Duodenal mucosa (tissue), 2 donors: ENCODE data around the gene ARHGAP21.
"Not testable (repeated sequence)": the region's sequence is repeated elsewhere in the genome, so short reads cannot be mapped to it uniquely, and the experiment has no call there.

Experiments used
- H3K27ac ChIP-seq: one replicate; pipeline ENCODE4 v1.7.0; 2013; ENCODE audit warnings: low read depth, low read length
- H3K27me3 ChIP-seq, 2 donors: one replicate each; pipeline ENCODE4 v1.7.0; 2013; ENCODE audit warnings: low read length in 2 of 2, control low read depth in 1 of 2; ENCODE audit not compliant: insufficient read depth in 2 of 2, control insufficient read depth in 1 of 2
- H3K36me3 ChIP-seq, 2 donors: one replicate each; pipeline ENCODE4 v1.7.0; 2013; ENCODE audit warnings: low read length in 2 of 2, control low read depth in 1 of 2; ENCODE audit not compliant: insufficient read depth in 2 of 2, control insufficient read depth in 1 of 2
- H3K4me1 ChIP-seq, 2 donors: one replicate each; pipeline ENCODE4 v1.7.0; 2013; ENCODE audit warnings: low read length in 2 of 2, control low read depth in 1 of 2; ENCODE audit not compliant: insufficient read depth in 2 of 2, control insufficient read depth in 1 of 2
- H3K4me3 ChIP-seq, 2 donors: one replicate each; pipeline ENCODE4 v1.7.0; 2013; ENCODE audit warnings: low read length in 2 of 2, low read depth in 1 of 2
- H3K9ac ChIP-seq, 2 donors: one replicate each; pipeline ENCODE4 v1.7.0; 2013; ENCODE audit warnings: low read length in 2 of 2, low read depth in 1 of 2
- H3K9me3 ChIP-seq, 2 donors: one replicate each; pipeline ENCODE4 v1.7.0; 2013; ENCODE audit warnings: low read length in 2 of 2, control low read depth in 1 of 2; ENCODE audit not compliant: control insufficient read depth in 1 of 2

Gene ARHGAP21

DNA sequence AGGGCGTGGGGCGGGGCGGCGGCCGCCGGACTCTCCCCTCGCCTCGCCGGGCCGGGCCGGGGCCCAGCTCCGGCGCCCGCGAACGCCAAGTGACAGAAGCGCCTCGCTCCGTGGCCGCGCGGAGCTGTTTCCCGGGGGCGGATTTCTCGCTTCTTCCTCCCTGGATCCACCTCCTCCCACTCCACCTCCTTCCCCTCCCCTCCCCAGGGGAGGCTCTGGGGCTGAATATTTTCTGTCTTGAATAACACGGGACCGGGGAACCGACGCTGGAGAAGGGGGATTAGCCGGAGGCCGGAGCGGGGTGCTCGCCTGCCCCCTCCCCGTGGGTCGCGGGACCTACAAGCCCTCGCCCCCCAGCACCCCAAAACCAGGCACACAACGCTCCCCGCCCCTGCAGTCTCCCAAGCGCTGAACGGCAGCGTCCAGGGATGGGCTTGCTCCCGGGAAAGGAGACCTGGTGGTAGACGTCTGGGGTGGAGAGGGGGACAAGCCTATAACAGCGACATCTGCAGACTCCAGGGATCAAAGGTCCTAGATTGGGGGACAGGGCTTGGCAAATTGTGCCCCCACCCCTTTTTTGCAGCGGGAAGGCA, at the start of gene ARHGAP21:
ARHGAP21 (minus strand) TSS at position 100 of the 593 bp plus-strand sequence. CDS start 1,988 bp downstream, outside the sequence.
- Histone ChIP-seq H3K9me3 (no peaks in the 10 kb centered on the region), H3K4me3 (peak within 1 kb of the TSS; percentile 82 to 97), H3K36me3 (no peaks in the 10 kb centered on the region), H3K27me3 (no peaks in the 10 kb centered on the region), H3K9ac (peak within 1 kb of the TSS; percentile 83 to 99), H3K27ac (peak within 1 kb of the TSS; percentile 90), H3K4me1 (peaks cover 25 to 29% of the 10 kb centered on the region in 2 donors)

DNA sequence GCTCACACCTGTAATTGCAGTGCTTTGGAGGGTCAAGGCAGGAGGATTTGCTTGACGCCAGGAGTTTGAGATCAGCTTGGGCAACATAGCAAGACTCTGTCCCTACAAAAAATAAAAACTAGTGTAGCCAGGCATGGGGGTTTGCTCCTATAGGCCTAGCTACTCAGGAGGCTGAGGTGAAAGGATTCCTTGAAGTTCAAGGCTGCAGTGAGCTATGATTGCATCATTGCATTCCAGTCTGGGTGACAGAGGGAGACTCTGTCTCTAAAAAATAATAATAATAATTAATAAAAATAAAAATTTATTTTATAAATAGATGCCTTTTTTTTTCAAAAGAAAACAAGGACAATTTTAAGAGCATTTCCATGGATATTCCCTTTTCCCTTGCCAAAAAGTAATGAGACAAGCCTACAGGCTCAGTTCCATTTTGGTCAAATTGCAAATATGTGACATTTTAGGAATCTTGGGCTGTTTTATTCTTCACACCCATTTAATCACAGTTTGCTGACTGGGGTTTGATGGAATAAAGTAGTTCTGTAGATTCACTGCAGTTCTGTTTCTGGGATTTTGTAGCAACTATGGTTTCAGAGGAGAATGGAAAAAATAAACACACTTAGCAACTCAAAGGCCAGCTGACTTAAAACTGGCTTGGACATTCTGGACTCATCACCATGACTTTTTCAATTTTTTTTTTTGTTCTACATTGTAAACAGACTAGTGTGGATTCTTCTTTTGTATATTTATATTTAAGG, 48.4 kb upstream of the ARHGAP21 start:
- Histone ChIP-seq H3K36me3 (no peaks in the 10 kb centered on the region), H3K4me3 (no peak overlapping the region), H3K27ac (no peak overlapping the region), H3K4me1 (no peaks in the 10 kb centered on the region), H3K27me3 (no peaks in the 10 kb centered on the region), H3K9ac (no peak overlapping the region), H3K9me3 (no peaks in the 10 kb centered on the region)

DNA sequence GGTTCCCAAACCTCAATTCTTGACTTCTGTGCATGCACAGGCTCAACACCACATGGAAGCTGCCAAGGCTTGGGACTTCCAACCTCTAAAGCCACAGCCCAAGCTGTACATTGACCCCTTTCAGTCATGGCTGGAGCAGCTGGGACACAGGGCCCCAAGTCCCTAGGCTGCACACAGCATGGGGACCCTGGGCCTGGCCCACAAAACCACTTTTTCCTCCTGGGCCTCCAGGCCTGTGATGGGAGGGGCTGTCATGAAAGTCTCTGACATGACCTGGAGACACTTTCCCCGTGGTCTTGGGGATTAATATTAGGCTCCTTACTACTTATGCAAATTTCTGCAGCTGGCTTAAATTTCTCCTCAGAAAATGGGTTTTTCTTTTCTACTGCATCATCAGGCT, 41.3 kb upstream of the ARHGAP21 start:
- H3K4me3 ChIP-seq, H3K9ac ChIP-seq, H3K36me3 ChIP-seq, H3K27ac ChIP-seq, H3K9me3 ChIP-seq, H3K4me1 ChIP-seq, H3K27me3 ChIP-seq: not testable (repeated sequence)

DNA sequence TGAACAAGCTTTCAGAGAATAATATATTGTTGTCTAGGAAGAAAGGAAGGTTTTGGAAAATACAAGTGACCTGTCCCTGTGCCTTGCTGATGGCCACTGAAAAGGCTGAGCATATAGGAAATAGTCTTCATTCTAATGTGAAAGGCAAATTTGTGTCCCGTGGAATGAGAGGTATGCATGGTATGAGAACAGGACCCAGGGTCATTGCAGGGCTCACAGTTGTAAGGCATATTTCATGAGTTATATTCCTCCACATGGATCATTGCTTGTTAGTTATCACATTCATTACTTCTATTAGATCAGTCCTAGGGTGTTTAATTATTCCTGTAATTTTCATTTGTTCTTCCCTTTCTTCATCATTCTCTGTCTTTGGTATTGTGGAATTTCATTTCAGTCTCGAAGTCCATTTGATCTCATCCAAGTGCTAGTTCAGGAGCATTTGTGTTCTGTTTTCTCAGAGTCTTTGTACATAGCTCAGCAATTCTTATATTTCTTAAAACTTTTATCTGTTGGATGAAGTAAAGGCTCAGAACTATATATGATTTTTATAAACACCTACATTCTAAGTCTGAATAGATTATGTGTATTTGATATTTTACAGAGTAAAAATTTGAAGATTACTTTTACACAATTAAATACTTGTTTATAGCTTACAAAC, 39.4 kb upstream of the ARHGAP21 start:
- Histone ChIP-seq H3K36me3 (no peaks in the 10 kb centered on the region), H3K4me3 (no peak overlapping the region), H3K9ac (no peak overlapping the region), H3K27ac (no peak overlapping the region), H3K27me3 (no peaks in the 10 kb centered on the region), H3K9me3 (peaks cover 0 to 4% of the 10 kb centered on the region in 2 donors), H3K4me1 (no peaks in the 10 kb centered on the region)

DNA sequence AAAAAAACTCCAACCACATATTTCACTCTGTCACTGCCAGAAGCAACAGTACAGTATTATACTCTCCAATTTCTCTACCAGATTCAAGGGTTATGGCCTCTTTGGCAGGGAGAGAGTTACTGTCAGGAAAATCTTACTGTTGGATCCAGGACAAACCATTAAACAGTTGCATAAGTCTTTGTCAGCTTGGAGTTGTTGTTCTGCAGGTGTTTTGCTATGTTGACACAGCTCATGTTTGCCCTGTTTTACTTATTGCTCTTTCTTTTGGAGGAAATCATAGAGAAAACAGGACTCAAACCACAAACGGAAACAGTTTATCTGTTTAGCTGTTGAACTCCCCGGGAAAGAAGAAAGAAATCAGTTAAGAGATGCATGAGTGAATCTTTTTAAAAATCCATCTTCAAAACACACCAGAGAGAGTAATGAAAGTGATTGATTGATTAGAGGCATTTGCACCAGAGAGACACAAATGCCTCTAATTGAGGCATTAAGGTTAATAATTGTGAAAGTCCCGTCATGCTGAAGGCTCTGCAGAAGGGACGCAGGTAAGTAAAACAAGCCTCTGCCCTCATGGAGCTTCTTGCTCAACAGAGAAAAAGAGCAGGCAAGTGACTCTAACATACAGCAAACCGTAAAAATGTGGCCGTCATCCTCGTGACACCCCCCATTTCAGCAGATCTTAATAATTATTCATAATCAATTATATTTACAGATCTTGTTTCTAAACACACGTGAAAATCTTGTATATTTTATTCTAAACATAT, 38.7 kb upstream of the ARHGAP21 start:
- Histone ChIP-seq H3K9me3 (peaks cover 0 to 4% of the 10 kb centered on the region in 2 donors), H3K36me3 (no peaks in the 10 kb centered on the region), H3K27me3 (no peaks in the 10 kb centered on the region), H3K27ac (no peak overlapping the region), H3K4me3 (no peak overlapping the region), H3K4me1 (no peaks in the 10 kb centered on the region), H3K9ac (no peak overlapping the region)

DNA sequence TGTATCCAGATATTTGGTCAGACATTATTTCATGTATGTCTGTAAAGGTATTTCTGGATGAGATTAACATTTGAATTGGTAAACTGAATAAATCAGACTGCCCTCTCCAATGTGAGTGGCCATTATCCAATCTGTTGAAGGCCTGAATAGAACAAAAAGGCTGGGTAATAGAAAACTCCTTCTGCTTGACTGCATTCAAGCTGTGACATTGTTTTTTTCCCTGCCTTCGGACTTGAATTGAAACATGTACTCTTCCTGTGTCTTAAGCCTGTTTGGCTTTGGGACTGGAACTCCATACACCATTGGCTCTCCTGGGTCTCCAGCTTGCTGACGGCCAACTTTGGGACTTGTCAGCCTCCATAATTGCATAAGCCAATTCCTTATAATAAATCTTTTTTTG, 36.0 kb upstream of the ARHGAP21 start:
- H3K36me3 ChIP-seq, result no peaks in the 10 kb centered on the region
- peaks cover 0 to 1% of the 10 kb centered on the region in 2 donors for H3K9me3 ChIP-seq
- H3K4me3 ChIP-seq, result no peak overlapping the region
- no peak overlapping the region for H3K27ac ChIP-seq
- H3K4me1 ChIP-seq, result no peaks in the 10 kb centered on the region
- no peaks in the 10 kb centered on the region for H3K27me3 ChIP-seq
- H3K9ac ChIP-seq, result no peak overlapping the region

DNA sequence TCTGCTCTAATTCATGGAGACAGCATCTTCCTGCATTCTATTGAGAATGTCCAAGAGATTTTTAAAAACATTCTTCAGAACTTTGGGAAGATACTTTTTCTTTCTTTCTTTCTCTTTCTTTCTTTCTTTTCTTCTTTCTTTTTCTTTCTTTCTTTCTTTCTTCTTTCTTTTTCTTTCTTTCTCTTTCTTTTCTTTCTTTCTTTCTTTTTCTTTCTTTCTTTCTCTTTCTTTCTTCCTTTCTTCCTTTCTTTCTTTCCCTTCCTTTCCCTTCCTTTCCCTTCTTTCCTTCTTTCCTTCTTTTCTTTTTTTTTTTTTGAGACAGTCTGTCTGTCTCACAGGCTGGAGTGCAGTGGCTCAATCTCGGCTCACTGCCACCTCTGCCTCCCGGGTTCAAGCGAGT, 34.6 kb upstream of the ARHGAP21 start:
- H3K4me1 ChIP-seq, H3K36me3 ChIP-seq, H3K9ac ChIP-seq, H3K9me3 ChIP-seq, H3K4me3 ChIP-seq, H3K27ac ChIP-seq, H3K27me3 ChIP-seq: not testable (repeated sequence)

DNA sequence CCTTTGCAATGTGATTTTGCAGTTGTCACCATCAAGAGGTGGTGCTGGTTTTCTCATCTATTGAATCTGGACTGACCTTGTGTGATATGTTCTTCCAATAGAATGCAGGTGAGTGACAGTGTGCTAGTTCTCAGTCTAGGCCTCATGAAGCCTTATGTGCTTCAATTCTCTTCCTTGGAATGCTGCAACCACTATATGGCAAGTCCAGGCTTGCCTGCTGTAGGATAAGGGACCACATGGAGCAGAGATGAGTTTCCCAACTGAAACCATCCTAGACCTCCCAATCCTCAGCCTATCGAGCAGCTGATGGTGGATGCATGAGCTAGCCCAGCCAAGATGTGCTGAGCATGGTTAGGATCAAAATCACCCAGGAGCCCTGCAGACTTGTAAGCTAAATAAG, 32.6 kb upstream of the ARHGAP21 start:
- H3K4me3 ChIP-seq, result no peak overlapping the region
- no peak overlapping the region for H3K9ac ChIP-seq
- no peaks in the 10 kb centered on the region for H3K9me3 ChIP-seq
- no peaks in the 10 kb centered on the region for H3K36me3 ChIP-seq
- no peaks in the 10 kb centered on the region for H3K27me3 ChIP-seq
- H3K27ac ChIP-seq, result no peak overlapping the region
- no peaks in the 10 kb centered on the region for H3K4me1 ChIP-seq

DNA sequence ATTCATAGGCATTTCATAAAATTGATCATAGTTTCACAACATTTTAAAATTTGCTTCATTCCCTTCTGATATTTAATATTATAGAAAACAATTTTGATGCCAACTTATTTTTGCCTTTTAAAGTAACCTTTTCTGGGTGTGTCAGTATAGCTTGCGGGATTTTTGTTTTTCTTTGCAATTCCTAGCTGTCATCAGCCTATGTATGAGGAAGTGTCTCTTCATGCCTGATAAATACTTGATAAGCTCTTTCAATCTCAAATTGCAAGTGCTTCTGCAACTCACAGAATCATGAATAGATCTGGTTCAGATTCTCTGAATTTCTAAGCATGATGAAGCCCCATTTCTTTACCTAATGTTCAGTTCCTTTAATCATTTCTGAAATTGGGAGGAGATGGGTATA, 28.0 kb upstream of the ARHGAP21 start:
- no peak overlapping the region for H3K27ac ChIP-seq
- H3K4me3 ChIP-seq, result no peak overlapping the region
- H3K4me1 ChIP-seq, result no peaks in the 10 kb centered on the region
- no peaks in the 10 kb centered on the region for H3K36me3 ChIP-seq
- H3K27me3 ChIP-seq, result no peaks in the 10 kb centered on the region
- H3K9me3 ChIP-seq, result no peaks in the 10 kb centered on the region
- H3K9ac ChIP-seq, result no peak overlapping the region

DNA sequence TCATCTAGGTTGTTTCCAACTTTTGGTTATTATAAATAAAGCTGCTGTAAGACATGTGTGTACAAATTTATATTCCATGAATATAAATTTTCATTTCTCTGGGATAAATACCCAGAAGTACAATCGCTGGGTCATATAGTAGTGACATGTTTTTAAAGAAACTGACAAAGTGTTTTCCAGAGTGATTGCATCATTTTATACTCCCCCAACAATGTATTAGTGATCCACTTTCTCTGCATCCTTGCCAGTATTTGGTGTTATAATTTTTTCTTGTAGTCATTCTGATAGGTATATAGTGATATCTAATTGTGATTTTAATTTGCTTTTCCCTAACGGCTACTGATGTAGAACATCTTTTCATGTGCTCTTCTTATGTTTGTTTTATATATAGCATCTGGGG, 27.0 kb upstream of the ARHGAP21 start:
- H3K27ac ChIP-seq, result no peak overlapping the region
- no peak overlapping the region for H3K4me3 ChIP-seq
- no peaks in the 10 kb centered on the region for H3K36me3 ChIP-seq
- no peak overlapping the region for H3K9ac ChIP-seq
- no peaks in the 10 kb centered on the region for H3K4me1 ChIP-seq
- H3K27me3 ChIP-seq, result no peaks in the 10 kb centered on the region
- no peaks in the 10 kb centered on the region for H3K9me3 ChIP-seq
